Gastrocnemius medialis (tissue), 4 donors: Measurements from ENCODE around the gene KLHL18.

Experiments
- CTCF ChIP-seq, 5 experiments: fragments of 450-650 bp in 3 of 5; fragments of 200-600 bp in 2 of 5; sonication (generic) in 2 of 5; IDR thresholded peaks in 4 of 5; conservative IDR thresholded peaks in 1 of 5; 1 replicate in 4 of 5; 2 replicates in 1 of 5; pipeline ENCODE4 v1.5.1; 2016 to 2019; ENCODE audit warnings: antibody characterized with exemption in 5 of 5, mild to moderate bottlenecking in 3 of 5, moderate library complexity in 3 of 5
- POLR2A ChIP-seq, 2 donors: fragments of 450-650 bp; IDR thresholded peaks; one replicate each; pipeline ENCODE4 v1.6.1; 2017; ENCODE audit warnings: antibody characterized with exemption in 2 of 2, mild to moderate bottlenecking in 2 of 2, moderate library complexity in 2 of 2

DNA sequence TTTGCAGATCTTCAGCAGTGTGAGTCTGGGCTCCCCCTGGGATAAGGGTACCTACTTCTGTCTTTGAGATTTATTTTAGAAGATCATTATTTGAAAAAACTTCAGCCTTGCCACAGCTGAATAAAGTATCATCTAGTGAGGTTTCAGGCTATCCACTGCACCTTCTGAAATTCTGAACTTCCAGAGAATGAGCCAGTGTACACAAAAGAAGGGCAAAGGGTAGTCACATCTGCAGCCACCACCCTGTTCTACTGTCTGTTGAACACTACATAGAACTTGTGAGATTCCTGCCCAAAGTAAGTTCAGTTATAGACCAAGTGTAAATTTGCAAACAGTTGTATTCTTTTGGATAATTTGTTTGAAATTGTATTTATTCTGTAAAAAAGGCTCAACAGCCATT lies 60.1 kb downstream of the KLHL18 start:
- no peak for TF ChIP-seq POLR2A (IDR thresholded peaks at IDR 0.05)
- no peak for TF ChIP-seq CTCF (IDR thresholded peaks at IDR 0.05 in 4 of 5, conservative IDR thresholded peaks at IDR 0.05 in 1 of 5)
